ENCODE measurements around the gene RPL36AL. TPM values are rescaled to one million over a fixed set of nuclear protein-coding genes. Genes with fewer than 3 reads are reported as not detected.

Gene RPL36AL
- total and polyA plus RNA-seq, 2 of the 4 experiments (the other 2 are of a cell fraction): 129 to 313 TPM

DNA sequence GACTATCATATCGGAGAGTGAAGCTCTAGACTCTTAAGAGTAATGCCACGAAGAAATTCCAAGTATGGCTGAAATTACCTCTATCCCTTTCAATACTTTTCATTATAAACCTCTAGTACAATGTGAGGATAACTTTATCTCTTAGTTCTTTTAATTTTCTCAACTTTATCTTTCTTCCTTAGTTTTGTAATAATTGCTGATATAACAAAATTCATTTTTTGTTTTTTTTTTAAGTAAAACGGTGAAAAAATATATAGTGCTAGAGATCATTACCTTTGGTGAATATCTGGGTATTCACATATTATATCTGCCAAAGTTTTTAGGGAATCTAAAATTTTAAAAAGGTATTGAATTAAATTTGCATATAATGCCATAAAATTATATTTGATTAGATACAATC, 34.1 kb upstream of the RPL36AL start:
- no CpG with 5 or more reads among the region's 3 CpGs for WGBS, 2 experiments (ENCODE audit: extremely low coverage in 2 of 2, insufficient read length in 1 of 2)
- no peak overlapping the region for H3K27ac ChIP-seq (ENCODE audit: insufficient read depth, low read length)
- no peak overlapping the region for H3K23ac ChIP-seq (ENCODE audit: low read depth, low read length)
- no peaks in the 10 kb centered on the region for H3K9me3 ChIP-seq (ENCODE audit: control insufficient read depth, insufficient read depth, low read length)
- no peak overlapping the region for H3K4me3 ChIP-seq (ENCODE audit: insufficient read depth, low read depth, low read length)
- H4K20me1 ChIP-seq (ENCODE audit: insufficient read depth, low read length): no peaks in the 10 kb centered on the region
- TF ChIP-seq MAFK (IDR thresholded peaks at IDR 0.05; ENCODE audit: low read depth, low read length) (peak; percentile 87), MXI1 (IDR thresholded peaks at IDR 0.05; ENCODE audit: borderline replicate concordance, low read depth, low read length) (no peak), CHD1 (IDR thresholded peaks at IDR 0.05; ENCODE audit: low read depth, low read length) (no peak), BHLHE40 (IDR thresholded peaks at IDR 0.05; ENCODE audit: low read depth, low read length) (no peak)
- H2AFZ ChIP-seq (replicated peaks; ENCODE audit: low read length, poor library complexity): no peak overlapping the region
- H3K18ac ChIP-seq (ENCODE audit: low read depth, low read length): no peak overlapping the region
- ChIA-PET CTCF (interaction anchor here (0.7 kb wide), 1 partner anchor 12 kb away, joined by 5 read pairs; no protein-coding TSS in a partner anchor), POLR2A (ENCODE audit: unreplicated experiment) (no interaction called here)
- no TSS peak for BruUV-seq (replicated peaks)
- in situ Hi-C loops (cut with MboI; ENCODE audit: low sequenced_read_pairs): no loop called here
- intact Hi-C loops (cut with micrococcal nuclease): no loop called here
- no peak overlapping the region for H4K91ac ChIP-seq (ENCODE audit: insufficient read depth, low read depth, low read length)
- H2BK20ac ChIP-seq (ENCODE audit: low read depth, low read length): no peak overlapping the region
- H3K27me3 ChIP-seq (ENCODE audit: control insufficient read depth, insufficient read depth, low read length): no peaks in the 10 kb centered on the region
- H3K4me2 ChIP-seq (ENCODE audit: low read depth, low read length): no peak overlapping the region
- no peak overlapping the region for H4K8ac ChIP-seq (ENCODE audit: low read depth in 2 of 2, low read length in 2 of 2)
- peaks cover 4% of the 10 kb centered on the region; the same call in 1 of the 2 replicates for H3K9me1 ChIP-seq (ENCODE audit: insufficient read depth, low read length)
- dilution Hi-C loops (cut with HindIII; ENCODE audit: low sequenced_read_pairs, unreplicated experiment): no loop called here
- H2BK120ac ChIP-seq (ENCODE audit: low read depth, low read length): no peak overlapping the region
- H2AK9ac ChIP-seq (replicated peaks; ENCODE audit: low read depth, low read length, poor library complexity): no peak overlapping the region
- peaks cover 12 to 20% of the 10 kb centered on the region in 2 experiments for H3K79me1 ChIP-seq (ENCODE audit: low read depth in 1 of 2, low read length in 2 of 2)
- no peak overlapping the region for H3K14ac ChIP-seq (replicated peaks; ENCODE audit: low read depth, low read length)
- H3K9ac ChIP-seq (ENCODE audit: low read depth, low read length): no peak overlapping the region
- H3K4ac ChIP-seq (ENCODE audit: low read depth, low read length): no peak overlapping the region
- H3K36me3 ChIP-seq (ENCODE audit: control insufficient read depth, insufficient read depth, low read length): peaks cover 1% of the 10 kb centered on the region; the same call in 1 of the 2 replicates
- H3K4me1 ChIP-seq (ENCODE audit: control insufficient read depth, insufficient read depth, low read length): no peaks in the 10 kb centered on the region; the same call in 1 of the 2 replicates
- no peak overlapping the region for H4K5ac ChIP-seq (ENCODE audit: low read depth, low read length)
- H2BK15ac ChIP-seq (ENCODE audit: low read depth, low read length): no peak overlapping the region
- H2BK5ac ChIP-seq (ENCODE audit: low read depth, low read length, poor library complexity, severe bottlenecking): no peak overlapping the region
- no peak overlapping the region for H2AK5ac ChIP-seq (ENCODE audit: low read depth, low read length)
- H3K56ac ChIP-seq (ENCODE audit: extremely low read depth, insufficient read depth, low read length): no peak overlapping the region
- ATAC-seq (ENCODE audit: low read depth) (no peak), DNase-seq (no peak)
